Measurements from ENCODE around the gene NBDY. TPM values are rescaled to one million over a fixed set of nuclear protein-coding genes. Genes with fewer than 3 reads are reported as not detected.

The NBDY gene
- total RNA-seq, 2 experiments from 2014 or later: 5.4 to 32.9 TPM

- intact Hi-C loops (cut with micrococcal nuclease; ENCODE audit: unreplicated experiment): no loop called here
- no peak overlapping the region for H3K4me3 ChIP-seq (ENCODE audit: low read depth, low read length, poor library complexity, severe bottlenecking)
Measured at GRCh38 chrX:56751071-56751470, 22.0 kb downstream of the NBDY start.

DNA sequence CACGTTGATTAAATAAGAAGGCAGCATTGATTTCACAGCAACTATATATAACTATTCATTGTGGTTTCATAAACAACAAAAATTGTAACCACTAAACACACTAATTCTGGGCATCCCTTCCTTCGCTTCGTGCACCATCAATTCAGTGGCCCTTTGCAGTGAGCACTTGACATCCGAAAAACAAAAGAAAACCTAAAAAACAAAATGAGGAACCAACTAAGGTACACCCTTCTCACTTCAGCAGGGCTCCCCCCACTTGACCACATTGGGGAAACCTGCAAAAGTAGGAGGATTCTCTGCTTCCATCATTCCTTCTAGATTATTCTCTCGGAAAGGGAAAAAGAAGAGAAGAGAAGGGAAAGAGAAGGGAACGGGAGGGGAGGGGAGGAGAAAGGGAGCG, 28.3 kb downstream of the NBDY start:
- no peaks in the 10 kb centered on the region for H4K20me1 ChIP-seq (ENCODE audit: insufficient read depth, low read length)
- POLR2A ChIA-PET: no interaction called here
- CTCF ChIA-PET (ENCODE audit: unreplicated experiment): no interaction called here
- H3K36me3 ChIP-seq (ENCODE audit: insufficient read depth, low read length): peaks cover 9% of the 10 kb centered on the region
- peaks cover 21% of the 10 kb centered on the region for H3K4me1 ChIP-seq (ENCODE audit: insufficient read depth, low read length, poor library complexity, severe bottlenecking)
- no peaks in the 10 kb centered on the region for H3K9me3 ChIP-seq (ENCODE audit: low read length)
- TF ChIP-seq, protein P1, sequence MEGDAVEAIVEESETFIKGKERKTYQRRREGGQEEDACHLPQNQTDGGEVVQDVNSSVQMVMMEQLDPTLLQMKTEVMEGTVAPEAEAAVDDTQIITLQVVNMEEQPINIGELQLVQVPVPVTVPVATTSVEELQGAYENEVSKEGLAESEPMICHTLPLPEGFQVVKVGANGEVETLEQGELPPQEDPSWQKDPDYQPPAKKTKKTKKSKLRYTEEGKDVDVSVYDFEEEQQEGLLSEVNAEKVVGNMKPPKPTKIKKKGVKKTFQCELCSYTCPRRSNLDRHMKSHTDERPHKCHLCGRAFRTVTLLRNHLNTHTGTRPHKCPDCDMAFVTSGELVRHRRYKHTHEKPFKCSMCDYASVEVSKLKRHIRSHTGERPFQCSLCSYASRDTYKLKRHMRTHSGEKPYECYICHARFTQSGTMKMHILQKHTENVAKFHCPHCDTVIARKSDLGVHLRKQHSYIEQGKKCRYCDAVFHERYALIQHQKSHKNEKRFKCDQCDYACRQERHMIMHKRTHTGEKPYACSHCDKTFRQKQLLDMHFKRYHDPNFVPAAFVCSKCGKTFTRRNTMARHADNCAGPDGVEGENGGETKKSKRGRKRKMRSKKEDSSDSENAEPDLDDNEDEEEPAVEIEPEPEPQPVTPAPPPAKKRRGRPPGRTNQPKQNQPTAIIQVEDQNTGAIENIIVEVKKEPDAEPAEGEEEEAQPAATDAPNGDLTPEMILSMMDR (conservative IDR thresholded peaks at IDR 0.05; ENCODE audit: low read length): no peak
- no peak for TF ChIP-seq EZH2phosphoT487 (IDR thresholded peaks at IDR 0.05; ENCODE audit: borderline replicate concordance, low read depth, low read length)
- H3K9me2 ChIP-seq (ENCODE audit: insufficient read depth, low read length): no peaks in the 10 kb centered on the region
- no peak overlapping the region for H3K4me3 ChIP-seq (ENCODE audit: low read depth, low read length, poor library complexity, severe bottlenecking)
- H3K79me2 ChIP-seq (ENCODE audit: insufficient read depth, low read depth, low read length): no peaks in the 10 kb centered on the region
- no peak overlapping the region for H3K27ac ChIP-seq (ENCODE audit: low read depth, low read length, poor library complexity, severe bottlenecking)
- no peak overlapping the region for H2AFZ ChIP-seq (ENCODE audit: low read length)
- BruUV-seq (replicated peaks): no TSS peak
- intact Hi-C loops (cut with micrococcal nuclease; ENCODE audit: unreplicated experiment): no loop called here
- peak; percentile 21 for DNase-seq (ENCODE audit: low spot score)
- H3K4me2 ChIP-seq (ENCODE audit: low read length): no peak overlapping the region

More at GRCh38 chrX:56751071-56751470, 22.0 kb downstream of the NBDY start:
- Histone ChIP-seq H3K4me1 (ENCODE audit: insufficient read depth, low read length, poor library complexity, severe bottlenecking) (peaks cover 5% of the 10 kb centered on the region), H3K9me3 (ENCODE audit: low read length) (no peaks in the 10 kb centered on the region), H3K79me2 (ENCODE audit: insufficient read depth, low read depth, low read length) (peaks cover 3% of the 10 kb centered on the region; the same call in 1 of the 2 replicates), H3K36me3 (ENCODE audit: insufficient read depth, low read length) (peaks cover 16% of the 10 kb centered on the region), H3K9me2 (ENCODE audit: insufficient read depth, low read length) (no peaks in the 10 kb centered on the region), H2AFZ (ENCODE audit: low read length) (no peak overlapping the region), H3K4me2 (ENCODE audit: low read length) (no peak overlapping the region), H4K20me1 (ENCODE audit: insufficient read depth, low read length) (no peaks in the 10 kb centered on the region), H3K27ac (ENCODE audit: low read depth, low read length, poor library complexity, severe bottlenecking) (no peak overlapping the region)
- BruUV-seq (replicated peaks): no TSS peak
- CTCF ChIA-PET (ENCODE audit: unreplicated experiment): no interaction called here
- POLR2A ChIA-PET: no interaction called here
- no peak for DNase-seq (ENCODE audit: low spot score)
- TF ChIP-seq, protein P1 (conservative IDR thresholded peaks at IDR 0.05; ENCODE audit: low read length): no peak
- no peak for TF ChIP-seq EZH2phosphoT487 (IDR thresholded peaks at IDR 0.05; ENCODE audit: borderline replicate concordance, low read depth, low read length)

GRCh38 chrX:56758456-56758855, 29.4 kb downstream of the NBDY start:
- intact Hi-C loops (cut with micrococcal nuclease; ENCODE audit: unreplicated experiment): no loop called here
- ChIA-PET POLR2A (no interaction called here), CTCF (ENCODE audit: unreplicated experiment) (no interaction called here)
- TF ChIP-seq, protein P1 (conservative IDR thresholded peaks at IDR 0.05; ENCODE audit: low read length): no peak
- TF ChIP-seq EZH2phosphoT487 (IDR thresholded peaks at IDR 0.05; ENCODE audit: borderline replicate concordance, low read depth, low read length): no peak
- no peak overlapping the region for H3K4me2 ChIP-seq (ENCODE audit: low read length)
- peaks cover 9% of the 10 kb centered on the region for H3K36me3 ChIP-seq (ENCODE audit: insufficient read depth, low read length)
- no TSS peak for BruUV-seq (replicated peaks)
- no peak overlapping the region for H3K27ac ChIP-seq (ENCODE audit: low read depth, low read length, poor library complexity, severe bottlenecking)
- H4K20me1 ChIP-seq (ENCODE audit: insufficient read depth, low read length): no peaks in the 10 kb centered on the region
- H3K9me2 ChIP-seq (ENCODE audit: insufficient read depth, low read length): no peaks in the 10 kb centered on the region
- no peaks in the 10 kb centered on the region for H3K9me3 ChIP-seq (ENCODE audit: low read length)
- no peaks in the 10 kb centered on the region for H3K79me2 ChIP-seq (ENCODE audit: insufficient read depth, low read depth, low read length)
- peaks cover 32% of the 10 kb centered on the region for H3K4me1 ChIP-seq (ENCODE audit: insufficient read depth, low read length, poor library complexity, severe bottlenecking)
- H2AFZ ChIP-seq (ENCODE audit: low read length): no peak overlapping the region
- H3K4me3 ChIP-seq (ENCODE audit: low read depth, low read length, poor library complexity, severe bottlenecking): no peak overlapping the region
- no peak for DNase-seq (ENCODE audit: low spot score)
